Measurements from ENCODE around the gene SLC22A1.

- TF ChIP-seq TP53 (CRISPR knock-in tag; IDR thresholded peaks at IDR 0.05), result no peak
- no peak for TF ChIP-seq ZNF317 (CRISPR knock-in tag; IDR thresholded peaks at IDR 0.05; ENCODE audit: borderline replicate concordance, low read depth)
- no peak for TF ChIP-seq USF2 (CRISPR knock-in tag; IDR thresholded peaks at IDR 0.05)
- TF ChIP-seq GABPB1 (CRISPR knock-in tag; IDR thresholded peaks at IDR 0.05), result no peak
- no peak for TF ChIP-seq FOXJ3 (CRISPR knock-in tag; IDR thresholded peaks at IDR 0.05; ENCODE audit: borderline replicate concordance)
- TF ChIP-seq ZMAT4 (CRISPR knock-in tag; IDR thresholded peaks at IDR 0.05), result no peak
- no peak for TF ChIP-seq SMAD3 (CRISPR knock-in tag; IDR thresholded peaks at IDR 0.05; ENCODE audit: borderline replicate concordance)
- no peak for TF ChIP-seq SOX15 (CRISPR knock-in tag; IDR thresholded peaks at IDR 0.05)
- no peak for TF ChIP-seq CTCF (IDR thresholded peaks at IDR 0.05)
- no peak for TF ChIP-seq TCF7 (CRISPR knock-in tag; IDR thresholded peaks at IDR 0.05; ENCODE audit: low read depth)
- no peak for TF ChIP-seq CBFB (CRISPR knock-in tag; IDR thresholded peaks at IDR 0.05; ENCODE audit: low read depth)
- no peak for TF ChIP-seq NR1H2 (CRISPR knock-in tag; IDR thresholded peaks at IDR 0.05)
- TF ChIP-seq ZNF263 (CRISPR knock-in tag; IDR thresholded peaks at IDR 0.05; ENCODE audit: low read depth), result no peak
- no peak for TF ChIP-seq ELF4 (CRISPR knock-in tag; IDR thresholded peaks at IDR 0.05; ENCODE audit: low read depth)
Observed at GRCh38 chr6:160077024-160077423, 44.6 kb upstream of the SLC22A1 start.
